Breast epithelium (tissue), 3 donors: ENCODE measurements around the gene SRRM3.

Experiments
- POLR2A ChIP-seq: fragments of 450-650 bp; IDR thresholded peaks from one replicate; pipeline ENCODE4 v1.6.1; 2016; ENCODE audit warnings: antibody characterized with exemption, mild to moderate bottlenecking, moderate library complexity
- TF ChIP-seq, protein P1 (sequence below), 3 donors: fragments of 450-650 bp; IDR thresholded peaks; one replicate each; pipeline ENCODE4 v1.5.1; 2016 to 2017; ENCODE audit warnings: antibody characterized with exemption in 3 of 3, mild to moderate bottlenecking in 3 of 3, moderate library complexity in 3 of 3

DNA sequence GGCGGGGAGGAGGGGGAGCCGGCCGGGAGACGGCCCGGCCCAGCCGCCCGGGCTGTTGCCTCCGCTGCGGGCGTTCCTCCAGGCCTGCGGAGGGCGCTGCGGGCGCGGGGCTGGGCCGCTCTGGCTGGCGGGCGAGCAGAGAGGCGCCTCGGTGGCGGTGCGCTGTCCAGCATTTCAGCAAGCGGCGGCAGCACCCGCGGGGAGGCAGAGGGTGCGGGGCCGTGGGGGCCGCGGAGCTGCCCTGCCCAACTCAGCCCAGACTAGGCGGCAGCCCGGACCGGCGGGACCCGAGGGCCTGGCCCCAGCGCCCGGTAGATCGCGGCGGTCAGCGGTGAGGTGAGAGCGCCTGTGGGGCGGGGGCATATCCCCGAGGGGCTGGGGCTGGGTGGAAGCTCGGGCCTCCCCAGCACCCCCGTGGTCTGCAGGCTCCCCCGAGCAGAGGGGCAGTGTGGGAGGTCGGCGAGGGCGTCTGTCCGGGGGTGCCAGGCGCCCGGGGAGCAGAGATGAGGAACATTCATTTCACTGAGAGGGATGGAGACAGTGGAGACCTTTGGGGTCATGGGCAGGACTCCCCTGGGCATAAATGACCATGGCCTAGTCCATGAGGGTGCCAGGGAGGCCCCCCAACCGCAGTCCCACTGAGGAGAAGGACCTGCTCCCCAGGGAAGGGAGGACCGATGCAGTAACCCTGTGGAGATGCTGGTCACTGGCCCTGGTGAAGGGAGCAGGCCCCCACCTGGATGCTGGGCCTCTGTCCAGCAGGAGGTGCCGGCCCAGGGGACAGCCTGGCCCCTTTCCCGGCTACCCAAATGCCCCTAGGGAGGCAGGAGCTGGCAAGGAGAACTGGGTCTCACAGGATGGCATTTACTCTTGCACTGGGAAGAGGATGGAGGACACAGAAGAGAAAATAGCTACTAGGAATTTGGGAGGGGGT lies at the start of gene SRRM3:
- TF ChIP-seq, protein P1, sequence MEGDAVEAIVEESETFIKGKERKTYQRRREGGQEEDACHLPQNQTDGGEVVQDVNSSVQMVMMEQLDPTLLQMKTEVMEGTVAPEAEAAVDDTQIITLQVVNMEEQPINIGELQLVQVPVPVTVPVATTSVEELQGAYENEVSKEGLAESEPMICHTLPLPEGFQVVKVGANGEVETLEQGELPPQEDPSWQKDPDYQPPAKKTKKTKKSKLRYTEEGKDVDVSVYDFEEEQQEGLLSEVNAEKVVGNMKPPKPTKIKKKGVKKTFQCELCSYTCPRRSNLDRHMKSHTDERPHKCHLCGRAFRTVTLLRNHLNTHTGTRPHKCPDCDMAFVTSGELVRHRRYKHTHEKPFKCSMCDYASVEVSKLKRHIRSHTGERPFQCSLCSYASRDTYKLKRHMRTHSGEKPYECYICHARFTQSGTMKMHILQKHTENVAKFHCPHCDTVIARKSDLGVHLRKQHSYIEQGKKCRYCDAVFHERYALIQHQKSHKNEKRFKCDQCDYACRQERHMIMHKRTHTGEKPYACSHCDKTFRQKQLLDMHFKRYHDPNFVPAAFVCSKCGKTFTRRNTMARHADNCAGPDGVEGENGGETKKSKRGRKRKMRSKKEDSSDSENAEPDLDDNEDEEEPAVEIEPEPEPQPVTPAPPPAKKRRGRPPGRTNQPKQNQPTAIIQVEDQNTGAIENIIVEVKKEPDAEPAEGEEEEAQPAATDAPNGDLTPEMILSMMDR (IDR thresholded peaks at IDR 0.05): peak in 1 of 3 donors; percentile 35
- no peak for TF ChIP-seq POLR2A
